ENCODE results near the gene CLDN10. TPM values are rescaled to one million over a fixed set of nuclear protein-coding genes. Genes with fewer than 3 reads are reported as not detected.

Gene CLDN10
- total RNA-seq (2022; extraction: Qiagen RNA extraction; ENCODE audit: low read depth) = 0.14 to 0.37 TPM (median 0.28 TPM) in 4 of 5 replicates, not detected in the other

GRCh38 chr13:95552539-95553441, at the start of gene CLDN10:
TSS of gene CLDN10 (plus strand) at chr13:95552720. CDS start at chr13:95552754, 34 bp downstream.

Other genes starting within 250 kb of the CLDN10 start
- gene DZIP1, start 92.0 kb downstream of the CLDN10 start, total RNA-seq (2022; extraction: Qiagen RNA extraction; ENCODE audit: low read depth) = 9.6 to 14.3 TPM (median 12.1 TPM) in 5 replicates
- gene DNAJC3, start 124.4 kb downstream of the CLDN10 start, total RNA-seq (2022; extraction: Qiagen RNA extraction; ENCODE audit: low read depth) = 9.5 to 13.6 TPM (median 12.3 TPM) in 5 replicates

Measured in A549 treated with GW870086 at 1 μM for 4 hours (cell line).